WTC11 (cell line): ENCODE data around the gene LRRC47.

Experiments used
- CREB1 ChIP-seq: sonication (generic); formaldehyde crosslinking; IDR thresholded peaks from 2 replicates; pipeline ENCODE4 v1.8.0; 2023; ENCODE audit warnings: mild to moderate bottlenecking, missing genetic modification reagents
- CREM ChIP-seq: sonication (generic); formaldehyde crosslinking; IDR thresholded peaks from 2 replicates; pipeline ENCODE4 v1.8.1; 2022; ENCODE audit warnings: mild to moderate bottlenecking, missing genetic modification reagents, moderate library complexity
- ESRRA ChIP-seq: sonication (generic); formaldehyde crosslinking; IDR thresholded peaks from 2 replicates; pipeline ENCODE4 v1.8.1; 2022; ENCODE audit warnings: mild to moderate bottlenecking, missing genetic modification reagents, borderline replicate concordance
- FOXP4 ChIP-seq: sonication (generic); formaldehyde crosslinking; IDR thresholded peaks from 2 replicates; pipeline ENCODE4 v1.8.0; 2022; ENCODE audit warnings: mild to moderate bottlenecking, missing genetic modification reagents
- GRHL2 ChIP-seq: fragments of 250-450 bp; sonication (Bioruptor Pico); IDR thresholded peaks from 2 replicates; pipeline ENCODE4 v1.8.0; 2022; ENCODE audit warnings: mild to moderate bottlenecking, moderate library complexity; ENCODE audit not compliant: insufficient replicate concordance, severe bottlenecking
- MYBL2 ChIP-seq: sonication (generic); formaldehyde crosslinking; IDR thresholded peaks from 2 replicates; pipeline ENCODE4 v1.8.1; 2023; ENCODE audit warnings: mild to moderate bottlenecking, moderate library complexity, missing genetic modification reagents
- NFYB ChIP-seq: sonication (generic); formaldehyde crosslinking; conservative IDR thresholded peaks from 2 replicates; pipeline ENCODE4 v1.8.0; 2022; ENCODE audit warnings: low read depth, missing genetic modification reagents
- RELA ChIP-seq: sonication (generic); formaldehyde crosslinking; IDR thresholded peaks from 2 replicates; pipeline ENCODE4 v1.8.1; 2022; ENCODE audit warnings: missing genetic modification reagents, mild to moderate bottlenecking, borderline replicate concordance
- SMAD3 ChIP-seq: sonication (generic); formaldehyde crosslinking; IDR thresholded peaks from 2 replicates; pipeline ENCODE4 v1.8.0; 2022; ENCODE audit warnings: missing genetic modification reagents, mild to moderate bottlenecking, borderline replicate concordance
- SP1 ChIP-seq: sonication (generic); formaldehyde crosslinking; conservative IDR thresholded peaks from 2 replicates; pipeline ENCODE4 v1.8.1; 2022; ENCODE audit warnings: missing genetic modification reagents
- TCF7 ChIP-seq: sonication (generic); formaldehyde crosslinking; IDR thresholded peaks from 2 replicates; pipeline ENCODE4 v1.8.0; 2022; ENCODE audit warnings: mild to moderate bottlenecking, low read depth, missing genetic modification reagents, moderate library complexity
- TEAD1 ChIP-seq: sonication (generic); formaldehyde crosslinking; IDR thresholded peaks from 2 replicates; pipeline ENCODE4 v1.8.0; 2022; ENCODE audit warnings: mild to moderate bottlenecking, missing genetic modification reagents
- ZNF671 ChIP-seq: fragments of 250-450 bp; sonication (Bioruptor Pico); IDR thresholded peaks from 2 replicates; pipeline ENCODE4 v1.8.0; 2021; ENCODE audit warnings: mild to moderate bottlenecking
- TF ChIP-seq, protein P1 (sequence below): fragments of 200-600 bp; IDR thresholded peaks from 2 replicates; pipeline ENCODE4 v1.8.0; 2022; ENCODE audit warnings: antibody characterized with exemption

GRCh38 chr1:3768811-3769390 lies 27.4 kb downstream of the LRRC47 start:
- TF ChIP-seq FOXP4 (CRISPR knock-in tag): no peak
- TF ChIP-seq RELA (CRISPR knock-in tag): no peak
- TF ChIP-seq CREB1 (CRISPR knock-in tag): no peak
- TF ChIP-seq SP1 (CRISPR knock-in tag): no peak
- no peak for TF ChIP-seq TEAD1
- TF ChIP-seq, protein P1, sequence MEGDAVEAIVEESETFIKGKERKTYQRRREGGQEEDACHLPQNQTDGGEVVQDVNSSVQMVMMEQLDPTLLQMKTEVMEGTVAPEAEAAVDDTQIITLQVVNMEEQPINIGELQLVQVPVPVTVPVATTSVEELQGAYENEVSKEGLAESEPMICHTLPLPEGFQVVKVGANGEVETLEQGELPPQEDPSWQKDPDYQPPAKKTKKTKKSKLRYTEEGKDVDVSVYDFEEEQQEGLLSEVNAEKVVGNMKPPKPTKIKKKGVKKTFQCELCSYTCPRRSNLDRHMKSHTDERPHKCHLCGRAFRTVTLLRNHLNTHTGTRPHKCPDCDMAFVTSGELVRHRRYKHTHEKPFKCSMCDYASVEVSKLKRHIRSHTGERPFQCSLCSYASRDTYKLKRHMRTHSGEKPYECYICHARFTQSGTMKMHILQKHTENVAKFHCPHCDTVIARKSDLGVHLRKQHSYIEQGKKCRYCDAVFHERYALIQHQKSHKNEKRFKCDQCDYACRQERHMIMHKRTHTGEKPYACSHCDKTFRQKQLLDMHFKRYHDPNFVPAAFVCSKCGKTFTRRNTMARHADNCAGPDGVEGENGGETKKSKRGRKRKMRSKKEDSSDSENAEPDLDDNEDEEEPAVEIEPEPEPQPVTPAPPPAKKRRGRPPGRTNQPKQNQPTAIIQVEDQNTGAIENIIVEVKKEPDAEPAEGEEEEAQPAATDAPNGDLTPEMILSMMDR: no peak
- no peak for TF ChIP-seq CREM (CRISPR knock-in tag)
- no peak for TF ChIP-seq ESRRA (CRISPR knock-in tag)
- no peak for TF ChIP-seq NFYB (CRISPR knock-in tag)
- TF ChIP-seq MYBL2 (CRISPR knock-in tag): no peak
- no peak for TF ChIP-seq GRHL2 (CRISPR knock-in tag)
- TF ChIP-seq TCF7: no peak
- no peak for TF ChIP-seq SMAD3
- no peak for TF ChIP-seq ZNF671 (CRISPR knock-in tag)
